Astrocyte (in vitro differentiated cells and primary cell): Measurements from ENCODE around the gene ADAMTS8.

Source experiments
- EZH2 ChIP-seq: IDR thresholded peaks from 2 replicates; pipeline ENCODE4 v1.6.1; 2012; ENCODE audit warnings: mild to moderate bottlenecking, low read length, inconsistent platforms; ENCODE audit not compliant: insufficient read depth
- TF ChIP-seq, protein P1 (sequence below): IDR thresholded peaks from 2 replicates; pipeline ENCODE4 v1.5.1; 2011; ENCODE audit warnings: low read depth, mild to moderate bottlenecking, inconsistent platforms, low read length, moderate library complexity; ENCODE audit not compliant: insufficient read depth

DNA sequence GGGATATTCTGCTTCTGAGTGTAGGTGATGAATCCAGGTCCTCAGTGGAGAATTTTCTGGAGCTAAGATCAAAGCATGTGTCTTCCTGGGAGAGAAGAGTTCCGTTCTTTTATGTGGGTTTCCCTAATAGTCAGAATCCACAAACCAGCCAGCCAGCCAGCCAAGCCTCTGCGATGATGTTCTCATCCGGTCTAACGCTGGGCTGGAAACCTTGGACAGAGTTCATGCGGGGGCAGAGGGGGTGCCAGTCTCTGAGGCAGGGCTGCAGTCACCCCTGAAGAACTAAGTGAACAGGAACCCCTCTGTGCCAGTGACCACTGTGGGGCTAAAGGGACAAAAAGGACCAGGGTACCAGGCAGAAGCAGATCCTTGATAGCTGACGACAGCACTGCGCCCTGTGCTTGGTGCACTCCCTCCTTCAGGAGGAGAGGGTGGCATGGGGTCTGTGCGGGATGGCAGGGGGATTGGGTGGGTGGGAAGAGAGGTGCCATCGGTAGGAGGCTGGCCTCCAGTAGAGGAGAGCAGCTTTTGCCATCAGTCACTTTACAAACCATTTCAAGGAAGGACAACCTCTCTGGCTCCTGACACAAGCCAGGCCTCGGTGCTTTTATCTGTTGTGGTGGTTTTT is 47.1 kb upstream of the ADAMTS8 start:
- TF ChIP-seq, protein P1, sequence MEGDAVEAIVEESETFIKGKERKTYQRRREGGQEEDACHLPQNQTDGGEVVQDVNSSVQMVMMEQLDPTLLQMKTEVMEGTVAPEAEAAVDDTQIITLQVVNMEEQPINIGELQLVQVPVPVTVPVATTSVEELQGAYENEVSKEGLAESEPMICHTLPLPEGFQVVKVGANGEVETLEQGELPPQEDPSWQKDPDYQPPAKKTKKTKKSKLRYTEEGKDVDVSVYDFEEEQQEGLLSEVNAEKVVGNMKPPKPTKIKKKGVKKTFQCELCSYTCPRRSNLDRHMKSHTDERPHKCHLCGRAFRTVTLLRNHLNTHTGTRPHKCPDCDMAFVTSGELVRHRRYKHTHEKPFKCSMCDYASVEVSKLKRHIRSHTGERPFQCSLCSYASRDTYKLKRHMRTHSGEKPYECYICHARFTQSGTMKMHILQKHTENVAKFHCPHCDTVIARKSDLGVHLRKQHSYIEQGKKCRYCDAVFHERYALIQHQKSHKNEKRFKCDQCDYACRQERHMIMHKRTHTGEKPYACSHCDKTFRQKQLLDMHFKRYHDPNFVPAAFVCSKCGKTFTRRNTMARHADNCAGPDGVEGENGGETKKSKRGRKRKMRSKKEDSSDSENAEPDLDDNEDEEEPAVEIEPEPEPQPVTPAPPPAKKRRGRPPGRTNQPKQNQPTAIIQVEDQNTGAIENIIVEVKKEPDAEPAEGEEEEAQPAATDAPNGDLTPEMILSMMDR: no peak
- TF ChIP-seq EZH2: no peak
